GM12878 (cell line): ENCODE measurements around the gene ST3GAL5. TPM values are rescaled to one million over a fixed set of nuclear protein-coding genes. Genes with fewer than 3 reads are reported as not detected.

Source experiments
- ATAC-seq: fragments of 200-7000 bp; cut with Tn5 transposase; 3 replicates; pipeline ENCODE4 v1.9.1; 2020; ENCODE audit warnings: mild to moderate bottlenecking, moderate library complexity
- BruUV-seq: library from RNA; stranded (reverse); fragments of 400-500 nt; replicated peaks from 2 replicates; lab custom pipeline; 2021; lab: Mats Ljungman, UMichigan
- CTCF ChIA-PET: fragments of 300-600 bp; sonication (Branson Sonifier 250); formaldehyde crosslinking; extraction: SDS; loops from one replicate; lab custom pipeline; 2021; ENCODE audit warnings: inconsistent platforms; lab: Yijun Ruan, JAX
- POLR2A ChIA-PET: fragments of 350-600 bp; formaldehyde crosslinking; extraction: SDS; loops from one replicate; lab custom pipeline; 2021; ENCODE audit warnings: inconsistent platforms; lab: Charles Lee
- RAD21 ChIA-PET: fragments of 300-600 bp; sonication (Branson Sonifier 250); formaldehyde crosslinking; loops from one replicate; lab custom pipeline; 2023; ENCODE audit warnings: antibody characterized with exemption; ENCODE audit not compliant: unreplicated experiment; lab: Charles Lee
- SMC1A ChIA-PET: fragments of 300-600 bp; sonication (Branson Sonifier 250); formaldehyde crosslinking; loops from one replicate; lab custom pipeline; 2023; ENCODE audit not compliant: unreplicated experiment, uncharacterized antibody; lab: Charles Lee
- DNase-seq: peaks from one replicate; pipeline ENCODE4 v3.0.0-alpha.2; 2011; ENCODE audit warnings: low read depth, low spot score
- FAIRE-seq: peaks from 3 replicates; lab custom pipeline; 2011; peaks lifted over from hg19 to GRCh38; lab: Jason Lieb, UNC
- H2AFZ ChIP-seq: 2 replicates; pipeline ENCODE4 v1.6.0; 2011; ENCODE audit warnings: low read depth, low read length, control low read depth; ENCODE audit not compliant: control insufficient read depth
- H3K27ac ChIP-seq: 2 replicates; pipeline ENCODE4 v1.5.1; 2011; ENCODE audit warnings: control low read depth; ENCODE audit not compliant: control insufficient read depth, insufficient read depth
- H3K27me3 ChIP-seq, 2 experiments: replicated peaks in 1 of 2; 2 replicates each; pipeline versions ENCODE4 v1.6.0 to v1.6.1; 2011; ENCODE audit warnings: low read length in 1 of 2; ENCODE audit not compliant: control insufficient read depth in 2 of 2, insufficient read depth in 2 of 2
- H3K36me3 ChIP-seq, 2 experiments: 2 replicates each; pipeline ENCODE4 v1.5.1; 2011; ENCODE audit warnings: low read length in 1 of 2; ENCODE audit not compliant: control insufficient read depth in 2 of 2, insufficient read depth in 2 of 2
- H3K4me1 ChIP-seq: 2 replicates; pipeline ENCODE4 v1.6.1; 2011; ENCODE audit warnings: mild to moderate bottlenecking, low read length, moderate library complexity, mixed read lengths; ENCODE audit not compliant: control insufficient read depth, insufficient read depth
- H3K4me2 ChIP-seq: 2 replicates; pipeline ENCODE4 v1.6.0; 2011; ENCODE audit warnings: control low read depth; ENCODE audit not compliant: control insufficient read depth, insufficient read depth
- H3K4me3 ChIP-seq: fragments of 200-600 bp; sonication (generic); 2 replicates; pipeline ENCODE4 v1.5.1; 2016
- H3K79me2 ChIP-seq: 2 replicates; pipeline ENCODE4 v1.6.0; 2011; ENCODE audit warnings: low read length; ENCODE audit not compliant: control insufficient read depth, insufficient read depth
- H3K9ac ChIP-seq: 2 replicates; pipeline ENCODE4 v1.8.0; 2011; ENCODE audit warnings: low read length, control low read depth, mixed read lengths; ENCODE audit not compliant: control insufficient read depth, insufficient read depth
- H3K9me3 ChIP-seq: replicated peaks from 3 replicates; pipeline ENCODE4 v1.5.1; 2011; ENCODE audit warnings: mild to moderate bottlenecking, low read length; ENCODE audit not compliant: control insufficient read depth, insufficient read depth
- H4K20me1 ChIP-seq: 2 replicates; pipeline ENCODE4 v1.6.0; 2011; ENCODE audit not compliant: control insufficient read depth, insufficient read depth
- CBX5 ChIP-seq: sonication (generic); IDR thresholded peaks from 2 replicates; pipeline ENCODE4 v1.6.1; 2016; ENCODE audit warnings: low read depth, moderate library complexity, mild to moderate bottlenecking, inconsistent platforms
- GATAD2B ChIP-seq: fragments of 450-650 bp; conservative IDR thresholded peaks from 2 replicates; pipeline ENCODE4 v1.6.1; 2017; ENCODE audit warnings: low read depth, mild to moderate bottlenecking, moderate library complexity
- HCFC1 ChIP-seq: fragments of 150-350 bp; IDR thresholded peaks from 2 replicates; pipeline ENCODE4 v1.6.1; 2014; ENCODE audit warnings: low read length
- KAT2A ChIP-seq: conservative IDR thresholded peaks from 2 replicates; pipeline ENCODE4 v1.6.1; 2011; ENCODE audit warnings: low read depth, low read length; ENCODE audit not compliant: control insufficient read depth
- MTA2 ChIP-seq: fragments of 450-650 bp; IDR thresholded peaks from 2 replicates; pipeline ENCODE4 v1.6.1; 2016; ENCODE audit warnings: low read depth, mild to moderate bottlenecking, moderate library complexity
- MTA3 ChIP-seq: IDR thresholded peaks from 2 replicates; pipeline ENCODE4 v1.6.1; 2012; ENCODE audit warnings: low read length, inconsistent platforms, borderline replicate concordance
- MYC ChIP-seq: IDR thresholded peaks from 2 replicates; pipeline ENCODE4 v1.6.1; 2011; ENCODE audit warnings: mild to moderate bottlenecking, low read length, moderate library complexity, inconsistent platforms; ENCODE audit not compliant: insufficient read depth, insufficient replicate concordance, insufficient read length, severe bottlenecking
- POU2F2 ChIP-seq: IDR thresholded peaks from 3 replicates; pipeline ENCODE4 v1.6.1; 2011; ENCODE audit warnings: low read depth, mild to moderate bottlenecking, low read length, borderline replicate concordance
- SRF ChIP-seq, 2 experiments: IDR thresholded peaks; 2 replicates each; pipeline ENCODE4 v1.6.1; 2011; ENCODE audit warnings: low read depth in 2 of 2, low read length in 2 of 2, mild to moderate bottlenecking in 1 of 2, moderate library complexity in 1 of 2
- ZNF24 ChIP-seq: fragments of 450-650 bp; IDR thresholded peaks from 2 replicates; pipeline ENCODE4 v1.6.1; 2017; ENCODE audit warnings: antibody characterized with exemption, mild to moderate bottlenecking
- ZZZ3 ChIP-seq: IDR thresholded peaks from 2 replicates; pipeline ENCODE4 v1.6.1; 2011; ENCODE audit warnings: low read depth; ENCODE audit not compliant: control insufficient read depth, insufficient read length
- WGBS: methylation state at CpG from one replicate; pipeline ENCODE4 v1.1.6; 2016; ENCODE audit warnings: low lambda C conversion rate; ENCODE audit not compliant: insufficient replicate concordance, insufficient coverage; ENCODE audit errors: missing lambda C conversion rate; 5-methylcytosine and 5-hydroxymethylcytosine counted together
- in situ Hi-C: fragments of 300-500 bp; cut with MboI; formaldehyde crosslinking; loops from 9 replicates; pipeline ENCODE4 v1.14.3; 2018; ENCODE audit warnings: mixed read lengths
- intact Hi-C: fragments of 100-400 bp; cut with micrococcal nuclease; formaldehyde crosslinking; loops from one replicate; pipeline ENCODE4 v1.14.2; 2022; ENCODE audit not compliant: unreplicated experiment
- polyA plus RNA-seq, 11 experiments: library from polyadenylated mRNA; depleted of rRNA in 4 of 11; unstranded in 6 of 11; stranded (reverse) in 5 of 11; fragments of >200 nt; fragmentation: Nextera tagmentation in 4 of 11; fragmentation: Illumina TruSeq in 1 of 11; extraction: Ambion mirVana in 4 of 11; extraction: Trizol in 1 of 11; gene quantifications; 1 replicate in 1 of 11; 2 replicates in 10 of 11; pipeline versions ENCODE4 v1.2.1 to v1.2.3, GENCODE V29; 2011 to 2016; ENCODE audit warnings: inconsistent platforms in 2 of 11, missing spikeins in 2 of 11, low read depth in 1 of 11
- total RNA-seq, 4 experiments: library from RNA; depleted of rRNA in 3 of 4; stranded (reverse); fragments of >200 nt in 3 of 4; fragmentation: Illumina TruSeq in 1 of 4; extraction: Trizol in 1 of 4; gene quantifications; 2 replicates each; pipeline versions ENCODE4 v1.2.1 to v1.2.3, GENCODE V29; 2013 to 2021

ST3GAL5 gene
- total and polyA plus RNA-seq, 10 of the 15 experiments (the other 5 are each of a cell fraction or from before 2014, with no cell fraction given), result 5.2 to 60.9 (median 10.2) TPM

GRCh38 chr2:85811180-85812093 is 77.4 kb downstream of the ST3GAL5 start:
- 40% methylated on average over 30 of the region's 41 CpGs for WGBS
- RAD21 ChIA-PET, result interaction anchor here (1.0 to 7.1 kb wide), 6 partner anchors 12 to 174 kb away, joined by 3 to 116 read pairs (median 6); no protein-coding TSS in a partner anchor
- POLR2A ChIA-PET, result no interaction called here
- intact Hi-C loops, result loop anchor here (5.0 to 10.0 kb wide), 2 partner anchors 174 to 387 kb away; no protein-coding TSS in a partner anchor
- no TSS peak for BruUV-seq
- H3K27me3 ChIP-seq, result no peaks in the 10 kb centered on the region
- no peaks in the 10 kb centered on the region for H3K79me2 ChIP-seq
- H3K9me3 ChIP-seq, result no peaks in the 10 kb centered on the region
- SMC1A ChIA-PET, result interaction anchor here (0.6 to 7.3 kb wide), 11 partner anchors 8 to 177 kb away, joined by 3 to 106 read pairs (median 3); no protein-coding TSS in a partner anchor
- FAIRE-seq, result no peak
- no peak overlapping the region for H3K9ac ChIP-seq
- CTCF ChIA-PET, result interaction anchor here (0.6 to 11.5 kb wide), 14 partner anchors 8 to 268 kb away, joined by 3 to 234 read pairs (median 5); partner anchors contain the start of gene ATOH8
- H4K20me1 ChIP-seq, result no peaks in the 10 kb centered on the region
- no peak overlapping the region for H3K4me3 ChIP-seq
- TF ChIP-seq ZNF24, result no peak
- no peak for TF ChIP-seq KAT2A
- no peak for TF ChIP-seq GATAD2B
- TF ChIP-seq SRF (IDR thresholded peaks at IDR 0.05; ENCODE audit: low read depth in 2 of 2, low read length in 2 of 2), result no peak
- no peak for TF ChIP-seq MTA3
- TF ChIP-seq CBX5, result no peak
- no peak for TF ChIP-seq HCFC1
- no peak for TF ChIP-seq POU2F2
- no peak for TF ChIP-seq ZZZ3
- TF ChIP-seq MYC, result no peak
- no peak for TF ChIP-seq MTA2
- no peaks in the 10 kb centered on the region for H3K4me1 ChIP-seq
- no peak overlapping the region for H3K4me2 ChIP-seq
- ATAC-seq, result no peak
- in situ Hi-C loops, result loop anchor here (10.0 kb wide), 1 partner anchor 87 kb away; no protein-coding TSS in a partner anchor
- no peaks in the 10 kb centered on the region for H3K36me3 ChIP-seq
- H2AFZ ChIP-seq, result no peak overlapping the region
- no peak for DNase-seq
- no peak overlapping the region for H3K27ac ChIP-seq
